Activated naive CD4-positive, alpha-beta T cell treated with anti-CD3 and anti-CD28 coated beads, Interleukin-2, amount 10 ng/mL, durations not matched to agents 7 days and 5 days (primary cell): ENCODE measurements around the gene DPYSL5.
"Not testable (repeated sequence)": the region's sequence is repeated elsewhere in the genome, so short reads cannot be mapped to it uniquely, and the experiment has no call there.

Experiments used
- CTCF ChIA-PET: fragments of 350-600 bp; sonication (Branson Sonifier 250); formaldehyde crosslinking; loops from one replicate; lab custom pipeline; 2021; ENCODE audit warnings: antibody characterized with exemption; lab: Charles Lee
- DNase-seq: peaks from one replicate; pipeline ENCODE4 v3.0.0-alpha.2; 2020
- H3K27ac Mint-ChIP-seq: one replicate; pipeline ENCODE4 v1.8.0; 2021; ENCODE audit warnings: mild to moderate bottlenecking, moderate library complexity, mixed read lengths
- H3K27me3 Mint-ChIP-seq: one replicate; pipeline ENCODE4 v1.8.0; 2021; ENCODE audit warnings: mild to moderate bottlenecking, mixed read lengths
- H3K36me3 Mint-ChIP-seq: one replicate; pipeline ENCODE4 v1.8.0; 2021; ENCODE audit warnings: mixed read lengths
- H3K4me1 Mint-ChIP-seq: one replicate; pipeline ENCODE4 v1.8.0; 2021; ENCODE audit warnings: mixed read lengths
- H3K4me3 Mint-ChIP-seq: one replicate; pipeline ENCODE4 v1.8.0; 2021; ENCODE audit warnings: mild to moderate bottlenecking, moderate library complexity, mixed read lengths
- H3K9me3 Mint-ChIP-seq: one replicate; pipeline ENCODE4 v1.8.0; 2021; ENCODE audit warnings: mixed read lengths

The DPYSL5 gene

GRCh38 chr2:26910176-26910575 lies 62.2 kb downstream of the DPYSL5 start:
- Mint-ChIP-seq H3K4me3 (no peak overlapping the region), H3K27me3 (peaks cover 17% of the 10 kb centered on the region), H3K4me1 (no peaks in the 10 kb centered on the region), H3K36me3 (no peaks in the 10 kb centered on the region), H3K27ac (no peak overlapping the region), H3K9me3 (no peaks in the 10 kb centered on the region)
- no peak for DNase-seq
- CTCF ChIA-PET, result interaction anchor here (1.2 kb wide), 1 partner anchor 64 kb away, joined by 3 read pairs; no protein-coding TSS in a partner anchor

GRCh38 chr2:26911911-26912861 lies 64.3 kb downstream of the DPYSL5 start:
- H3K9me3 Mint-ChIP-seq, result no peaks in the 10 kb centered on the region
- H3K4me3 Mint-ChIP-seq, result no peak overlapping the region
- no peaks in the 10 kb centered on the region for H3K4me1 Mint-ChIP-seq
- peaks cover 5% of the 10 kb centered on the region for H3K27me3 Mint-ChIP-seq
- H3K36me3 Mint-ChIP-seq, result no peaks in the 10 kb centered on the region
- CTCF ChIA-PET, result no interaction called here
- no peak for DNase-seq
- H3K27ac Mint-ChIP-seq, result no peak overlapping the region

GRCh38 chr2:26913606-26913998 lies 65.7 kb downstream of the DPYSL5 start:
- H3K36me3 Mint-ChIP-seq, result no peaks in the 10 kb centered on the region
- H3K27me3 Mint-ChIP-seq, result no peaks in the 10 kb centered on the region
- no peak overlapping the region for H3K4me3 Mint-ChIP-seq
- no peaks in the 10 kb centered on the region for H3K9me3 Mint-ChIP-seq
- H3K27ac Mint-ChIP-seq, result no peak overlapping the region
- H3K4me1 Mint-ChIP-seq, result no peaks in the 10 kb centered on the region
- CTCF ChIA-PET, result no interaction called here
- DNase-seq, result no peak

GRCh38 chr2:26913999-26914658 lies 66.2 kb downstream of the DPYSL5 start:
- H3K4me3 Mint-ChIP-seq, result no peak overlapping the region
- no peaks in the 10 kb centered on the region for H3K27me3 Mint-ChIP-seq
- H3K4me1 Mint-ChIP-seq, result no peaks in the 10 kb centered on the region
- no peak overlapping the region for H3K27ac Mint-ChIP-seq
- no peak for DNase-seq
- H3K9me3 Mint-ChIP-seq, result no peaks in the 10 kb centered on the region
- CTCF ChIA-PET, result no interaction called here
- H3K36me3 Mint-ChIP-seq, result no peaks in the 10 kb centered on the region

- Mint-ChIP-seq H3K36me3 (no peaks in the 10 kb centered on the region), H3K27me3 (no peaks in the 10 kb centered on the region), H3K9me3 (no peaks in the 10 kb centered on the region), H3K27ac (no peak overlapping the region), H3K4me1 (no peaks in the 10 kb centered on the region), H3K4me3 (no peak overlapping the region)
- DNase-seq, result no peak
- CTCF ChIA-PET, result no interaction called here
Measured at GRCh38 chr2:26914659-26915310, 66.9 kb downstream of the DPYSL5 start.

- no peak for DNase-seq
- no peak overlapping the region for H3K4me3 Mint-ChIP-seq
- no peak overlapping the region for H3K27ac Mint-ChIP-seq
- H3K36me3 Mint-ChIP-seq, result no peaks in the 10 kb centered on the region
- H3K4me1 Mint-ChIP-seq, result no peaks in the 10 kb centered on the region
- H3K27me3 Mint-ChIP-seq, result no peaks in the 10 kb centered on the region
- no peaks in the 10 kb centered on the region for H3K9me3 Mint-ChIP-seq
- CTCF ChIA-PET, result interaction anchor here (0.7 kb wide), 1 partner anchor 27 kb away, joined by 3 read pairs; no protein-coding TSS in a partner anchor
Measured at GRCh38 chr2:26915316-26915715, 67.4 kb downstream of the DPYSL5 start.

GRCh38 chr2:26916128-26916692 lies 68.3 kb downstream of the DPYSL5 start:
- Mint-ChIP-seq H3K27ac (no peak overlapping the region), H3K4me1 (no peaks in the 10 kb centered on the region), H3K36me3 (no peaks in the 10 kb centered on the region), H3K9me3 (no peaks in the 10 kb centered on the region), H3K4me3 (no peak overlapping the region), H3K27me3 (no peaks in the 10 kb centered on the region)
- CTCF ChIA-PET, result interaction anchor here (0.7 kb wide), 1 partner anchor 26 kb away, joined by 3 read pairs; no protein-coding TSS in a partner anchor
- no peak for DNase-seq

GRCh38 chr2:26917135-26917836 lies 69.4 kb downstream of the DPYSL5 start:
- peaks cover 10% of the 10 kb centered on the region for H3K27me3 Mint-ChIP-seq
- no peaks in the 10 kb centered on the region for H3K4me1 Mint-ChIP-seq
- CTCF ChIA-PET, result interaction anchor here (0.6 kb wide), 1 partner anchor 65 kb away, joined by 3 read pairs; no protein-coding TSS in a partner anchor
- no peak for DNase-seq
- H3K4me3 Mint-ChIP-seq, result no peak overlapping the region
- no peaks in the 10 kb centered on the region for H3K36me3 Mint-ChIP-seq
- H3K27ac Mint-ChIP-seq, result no peak overlapping the region
- no peaks in the 10 kb centered on the region for H3K9me3 Mint-ChIP-seq

GRCh38 chr2:26921323-26921722 lies 73.4 kb downstream of the DPYSL5 start:
- Mint-ChIP-seq H3K4me1 (no peaks in the 10 kb centered on the region), H3K9me3 (no peaks in the 10 kb centered on the region), H3K4me3 (no peak overlapping the region), H3K36me3 (no peaks in the 10 kb centered on the region), H3K27me3 (peaks cover 31% of the 10 kb centered on the region), H3K27ac (no peak overlapping the region)
- CTCF ChIA-PET, result interaction anchor here (1.1 to 2.8 kb wide), 3 partner anchors 53 to 239 kb away, joined by 3 to 34 read pairs (median 3); no protein-coding TSS in a partner anchor
- no peak for DNase-seq

GRCh38 chr2:26922405-26923188 lies 74.7 kb downstream of the DPYSL5 start:
- Mint-ChIP-seq H3K4me3 (no peak overlapping the region), H3K36me3 (no peaks in the 10 kb centered on the region), H3K27ac (no peak overlapping the region), H3K27me3 (peaks cover 35% of the 10 kb centered on the region), H3K9me3 (no peaks in the 10 kb centered on the region), H3K4me1 (no peaks in the 10 kb centered on the region)
- CTCF ChIA-PET, result interaction anchor here (0.6 to 2.8 kb wide), 18 partner anchors 10 to 238 kb away, joined by 3 to 34 read pairs (median 3); partner anchors contain the start of gene DPYSL5
- peak; percentile 46 for DNase-seq

- H3K27ac Mint-ChIP-seq, H3K9me3 Mint-ChIP-seq, H3K36me3 Mint-ChIP-seq, H3K4me1 Mint-ChIP-seq, H3K4me3 Mint-ChIP-seq, DNase-seq: not testable (repeated sequence)
- peaks cover 35% of the 10 kb centered on the region for H3K27me3 Mint-ChIP-seq
- CTCF ChIA-PET, result interaction anchor here (0.7 to 2.8 kb wide), 13 partner anchors 10 to 236 kb away, joined by 3 to 34 read pairs (median 5); partner anchors contain the start of gene DPYSL5
Measured at GRCh38 chr2:26923189-26923466, 75.2 kb downstream of the DPYSL5 start.

GRCh38 chr2:26924731-26925099 lies 76.8 kb downstream of the DPYSL5 start:
- Mint-ChIP-seq H3K9me3 (no peaks in the 10 kb centered on the region), H3K36me3 (no peaks in the 10 kb centered on the region), H3K4me1 (no peaks in the 10 kb centered on the region), H3K27ac (no peak overlapping the region), H3K4me3 (no peak overlapping the region), H3K27me3 (peaks cover 35% of the 10 kb centered on the region)
- CTCF ChIA-PET, result no interaction called here
- no peak for DNase-seq
